Activated CD8-positive, alpha-beta T cell treated with anti-CD3 and anti-CD28 coated beads, Interleukin-2, amount 10 ng/mL, durations not matched to agents 7 days and 5 days (primary cell): Measurements from ENCODE around the gene IL10. TPM values are rescaled to one million over a fixed set of nuclear protein-coding genes. Genes with fewer than 3 reads are reported as not detected.
A peak's percentile ranks its signal among the peaks of the same experiment; 100 is the strongest.

Source experiments
- ATAC-seq: fragments of 150-1000 bp; cut with Tn5 transposase; one replicate; pipeline ENCODE4 v1.10.0; 2021; ENCODE audit warnings: moderate library complexity
- CTCF ChIA-PET: fragments of 350-600 bp; sonication (Branson Sonifier 250); formaldehyde crosslinking; loops from one replicate; lab custom pipeline; 2021; ENCODE audit warnings: antibody characterized with exemption; lab: Charles Lee
- POLR2A ChIA-PET: fragments of 350-600 bp; sonication (Branson Sonifier 250); formaldehyde crosslinking; loops from one replicate; lab custom pipeline; 2021; ENCODE audit warnings: antibody characterized with exemption; lab: Charles Lee
- DNase-seq: peaks from one replicate; pipeline ENCODE4 v3.0.0-alpha.2; 2020
- H3K27ac Mint-ChIP-seq: one replicate; pipeline ENCODE4 v1.8.0; 2021; ENCODE audit warnings: mild to moderate bottlenecking, mixed read lengths
- H3K27me3 Mint-ChIP-seq: one replicate; pipeline ENCODE4 v1.8.0; 2021; ENCODE audit warnings: low read depth, mixed read lengths
- H3K36me3 Mint-ChIP-seq: one replicate; pipeline ENCODE4 v1.8.0; 2021; ENCODE audit warnings: low read depth, mixed read lengths
- H3K4me1 Mint-ChIP-seq: one replicate; pipeline ENCODE4 v1.8.0; 2021; ENCODE audit warnings: low read depth, mixed read lengths
- H3K4me3 Mint-ChIP-seq: one replicate; pipeline ENCODE4 v1.8.0; 2021; ENCODE audit warnings: mild to moderate bottlenecking, mixed read lengths
- H3K9me3 Mint-ChIP-seq: one replicate; pipeline ENCODE4 v1.8.0; 2022; ENCODE audit warnings: mixed read lengths; ENCODE audit not compliant: insufficient read depth
- total RNA-seq, 2 experiments: library from RNA; stranded (reverse); gene quantifications; one replicate each; pipeline ENCODE4 v1.2.3, GENCODE V29; 2021

IL10 gene
- total RNA-seq, 2 experiments from 2014 or later: 0.32 TPM; not detected in 1

DNA sequence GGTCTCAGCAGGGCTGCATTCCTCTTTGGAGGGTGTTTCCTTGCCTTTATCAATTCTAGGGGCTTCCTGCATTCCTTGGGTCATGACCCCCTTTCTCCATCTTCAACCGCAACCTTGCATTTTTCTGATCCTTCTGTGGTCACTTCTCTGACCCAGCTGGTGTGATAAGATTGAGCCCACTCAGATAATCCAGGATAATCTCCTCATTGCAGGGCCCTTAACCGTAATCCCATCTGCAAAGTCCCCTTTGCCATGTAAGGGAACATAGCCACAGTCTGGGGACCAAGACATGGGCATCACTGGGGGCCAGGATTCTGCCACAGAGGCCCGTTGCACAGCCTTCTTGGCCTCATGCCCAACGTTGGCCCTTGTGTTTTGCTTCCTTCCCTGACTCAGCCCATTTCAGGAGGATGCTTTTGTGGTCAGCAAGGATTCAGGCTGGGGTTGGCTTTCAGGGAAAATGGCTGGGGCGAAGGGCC, 36.7 kb downstream of the IL10 start:
- DNase-seq (no peak), ATAC-seq (no peak)
- CTCF ChIA-PET: interaction anchor here (0.8 to 18.6 kb wide), 33 partner anchors 12 to 341 kb away, joined by 3 to 724 read pairs (median 10); partner anchors contain the start of genes DYRK3, FCMR, IL10 and IL19
- Mint-ChIP-seq H3K4me3 (no peak overlapping the region), H3K9me3 (no peaks in the 10 kb centered on the region), H3K27ac (no peak overlapping the region), H3K4me1 (peaks cover 70% of the 10 kb centered on the region), H3K27me3 (no peaks in the 10 kb centered on the region), H3K36me3 (peaks cover 40% of the 10 kb centered on the region)
- POLR2A ChIA-PET: interaction anchor here (0.6 to 2.0 kb wide), 6 partner anchors 17 to 176 kb away, joined by 3 to 11 read pairs (median 4); no protein-coding TSS in a partner anchor

GRCh38 chr1:206734499-206735142, 37.7 kb downstream of the IL10 start:
- H3K9me3 Mint-ChIP-seq: no peaks in the 10 kb centered on the region
- POLR2A ChIA-PET: interaction anchor here (1.0 to 2.0 kb wide), 5 partner anchors 16 to 177 kb away, joined by 3 to 7 read pairs (median 4); no protein-coding TSS in a partner anchor
- ATAC-seq: peak; percentile 28
- no peak overlapping the region for H3K4me3 Mint-ChIP-seq
- no peaks in the 10 kb centered on the region for H3K27me3 Mint-ChIP-seq
- DNase-seq: peak; percentile 74
- CTCF ChIA-PET: interaction anchor here (0.7 to 18.6 kb wide), 62 partner anchors 9 to 342 kb away, joined by 3 to 724 read pairs (median 6); partner anchors contain the start of genes DYRK3, FCMR, IL10 and IL19
- peaks cover 50% of the 10 kb centered on the region for H3K36me3 Mint-ChIP-seq
- H3K4me1 Mint-ChIP-seq: peaks cover 70% of the 10 kb centered on the region
- peak overlapping the region; percentile 44 for H3K27ac Mint-ChIP-seq

GRCh38 chr1:206732992-206733391, 39.3 kb downstream of the IL10 start:
- ATAC-seq (no peak), DNase-seq (no peak)
- Mint-ChIP-seq H3K36me3 (peaks cover 57% of the 10 kb centered on the region), H3K9me3 (no peaks in the 10 kb centered on the region), H3K27ac (peak overlapping the region; percentile 45), H3K4me1 (peaks cover 70% of the 10 kb centered on the region), H3K27me3 (no peaks in the 10 kb centered on the region), H3K4me3 (no peak overlapping the region)
- CTCF ChIA-PET: interaction anchor here (1.0 to 18.6 kb wide), 10 partner anchors 10 to 249 kb away, joined by 3 to 724 read pairs (median 24); partner anchors contain the start of genes IL10 and IL19
- POLR2A ChIA-PET: no interaction called here

DNA sequence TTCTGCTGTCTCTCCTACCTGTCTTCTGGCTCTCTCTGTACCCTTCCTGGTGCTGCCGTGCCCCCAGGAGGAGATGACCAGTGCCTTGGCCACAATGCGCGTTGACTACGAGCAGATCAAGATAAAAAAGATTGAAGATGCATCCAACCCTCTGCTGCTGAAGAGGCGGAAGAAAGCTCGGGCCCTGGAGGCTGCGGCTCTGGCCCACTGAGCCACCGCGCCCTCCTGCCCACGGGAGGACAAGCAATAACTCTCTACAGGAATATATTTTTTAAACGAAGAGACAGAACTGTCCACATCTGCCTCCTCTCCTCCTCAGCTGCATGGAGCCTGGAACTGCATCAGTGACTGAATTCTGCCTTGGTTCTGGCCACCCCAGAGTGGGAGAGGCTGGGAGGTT, 39.8 kb downstream of the IL10 start:
- H3K27ac Mint-ChIP-seq: no peak overlapping the region
- H3K36me3 Mint-ChIP-seq: peaks cover 54% of the 10 kb centered on the region
- no peak for ATAC-seq
- ChIA-PET POLR2A (no interaction called here), CTCF (interaction anchor here (1.7 to 18.6 kb wide), 7 partner anchors 9 to 250 kb away, joined by 5 to 724 read pairs (median 95); partner anchors contain the start of genes IL10 and IL19)
- no peak overlapping the region for H3K4me3 Mint-ChIP-seq
- no peaks in the 10 kb centered on the region for H3K9me3 Mint-ChIP-seq
- peaks cover 65% of the 10 kb centered on the region for H3K4me1 Mint-ChIP-seq
- no peak for DNase-seq
- no peaks in the 10 kb centered on the region for H3K27me3 Mint-ChIP-seq

DNA sequence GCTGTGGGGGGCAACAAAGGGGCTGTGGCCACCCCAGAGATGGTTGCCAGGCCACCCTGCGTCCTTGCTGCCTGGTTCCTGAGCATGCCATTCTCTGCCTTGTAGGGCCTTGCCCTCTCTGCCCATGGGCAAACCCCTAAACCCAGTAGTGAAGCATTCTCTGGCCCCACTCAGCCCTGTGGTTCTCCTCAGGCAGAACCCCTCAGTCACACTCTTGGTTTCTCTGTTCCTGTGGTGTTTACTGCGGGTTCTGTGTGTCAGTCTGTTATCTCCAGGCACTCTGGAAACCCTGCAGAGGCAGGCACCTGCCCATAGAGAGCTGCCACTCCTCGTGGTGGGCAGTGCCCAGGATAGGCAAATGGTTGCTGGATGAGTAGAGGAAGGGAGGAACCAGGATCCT, 42.8 kb downstream of the IL10 start:
- no peaks in the 10 kb centered on the region for H3K9me3 Mint-ChIP-seq
- DNase-seq: no peak
- no peaks in the 10 kb centered on the region for H3K27me3 Mint-ChIP-seq
- CTCF ChIA-PET: interaction anchor here (0.9 to 18.6 kb wide), 7 partner anchors 19 to 183 kb away, joined by 3 to 724 read pairs (median 4); no protein-coding TSS in a partner anchor
- peak overlapping the region; percentile 60 for H3K27ac Mint-ChIP-seq
- H3K4me1 Mint-ChIP-seq: peaks cover 64% of the 10 kb centered on the region
- POLR2A ChIA-PET: interaction anchor here (1.1 to 1.2 kb wide), 2 partner anchors 13 to 79 kb away, joined by 3 to 4 read pairs; no protein-coding TSS in a partner anchor
- ATAC-seq: no peak
- H3K4me3 Mint-ChIP-seq: no peak overlapping the region
- H3K36me3 Mint-ChIP-seq: peaks cover 44% of the 10 kb centered on the region

- Mint-ChIP-seq H3K4me1 (peaks cover 64% of the 10 kb centered on the region), H3K9me3 (no peaks in the 10 kb centered on the region), H3K4me3 (no peak overlapping the region), H3K27me3 (no peaks in the 10 kb centered on the region), H3K27ac (no peak overlapping the region), H3K36me3 (peaks cover 40% of the 10 kb centered on the region)
- DNase-seq (no peak), ATAC-seq (no peak)
- ChIA-PET CTCF (interaction anchor here (1.5 to 18.6 kb wide), 5 partner anchors 27 to 252 kb away, joined by 3 to 724 read pairs (median 53); no protein-coding TSS in a partner anchor), POLR2A (no interaction called here)
Observed at GRCh38 chr1:206729050-206729449, 43.2 kb downstream of the IL10 start.

DNA sequence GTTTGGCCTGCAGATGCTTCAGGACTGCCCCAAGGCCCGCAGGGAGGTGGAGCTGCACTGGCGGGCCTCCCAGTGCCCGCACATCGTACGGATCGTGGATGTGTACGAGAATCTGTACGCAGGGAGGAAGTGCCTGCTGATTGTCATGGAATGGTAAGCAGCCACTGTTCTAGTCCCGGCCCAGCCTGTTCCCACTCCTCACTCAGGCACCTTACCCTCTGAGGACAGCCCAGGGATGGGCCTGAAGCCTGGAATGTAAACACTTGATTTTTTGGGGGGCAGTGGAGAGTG, 43.7 kb downstream of the IL10 start:
- ChIA-PET CTCF (interaction anchor here (1.5 to 18.6 kb wide), 6 partner anchors 27 to 253 kb away, joined by 3 to 724 read pairs (median 38); no protein-coding TSS in a partner anchor), POLR2A (no interaction called here)
- Mint-ChIP-seq H3K9me3 (no peaks in the 10 kb centered on the region), H3K4me3 (no peak overlapping the region), H3K27ac (no peak overlapping the region), H3K4me1 (peaks cover 68% of the 10 kb centered on the region), H3K27me3 (no peaks in the 10 kb centered on the region), H3K36me3 (peaks cover 40% of the 10 kb centered on the region)
- DNase-seq (no peak), ATAC-seq (no peak)

GRCh38 chr1:206727981-206728696, 44.2 kb downstream of the IL10 start:
- ATAC-seq: no peak
- Mint-ChIP-seq H3K9me3 (no peaks in the 10 kb centered on the region), H3K36me3 (peaks cover 39% of the 10 kb centered on the region), H3K27me3 (no peaks in the 10 kb centered on the region), H3K27ac (no peak overlapping the region), H3K4me3 (no peak overlapping the region), H3K4me1 (peaks cover 68% of the 10 kb centered on the region)
- CTCF ChIA-PET: interaction anchor here (0.6 to 18.6 kb wide), 10 partner anchors 11 to 253 kb away, joined by 3 to 724 read pairs (median 24); no protein-coding TSS in a partner anchor
- POLR2A ChIA-PET: no interaction called here
- no peak for DNase-seq

DNA sequence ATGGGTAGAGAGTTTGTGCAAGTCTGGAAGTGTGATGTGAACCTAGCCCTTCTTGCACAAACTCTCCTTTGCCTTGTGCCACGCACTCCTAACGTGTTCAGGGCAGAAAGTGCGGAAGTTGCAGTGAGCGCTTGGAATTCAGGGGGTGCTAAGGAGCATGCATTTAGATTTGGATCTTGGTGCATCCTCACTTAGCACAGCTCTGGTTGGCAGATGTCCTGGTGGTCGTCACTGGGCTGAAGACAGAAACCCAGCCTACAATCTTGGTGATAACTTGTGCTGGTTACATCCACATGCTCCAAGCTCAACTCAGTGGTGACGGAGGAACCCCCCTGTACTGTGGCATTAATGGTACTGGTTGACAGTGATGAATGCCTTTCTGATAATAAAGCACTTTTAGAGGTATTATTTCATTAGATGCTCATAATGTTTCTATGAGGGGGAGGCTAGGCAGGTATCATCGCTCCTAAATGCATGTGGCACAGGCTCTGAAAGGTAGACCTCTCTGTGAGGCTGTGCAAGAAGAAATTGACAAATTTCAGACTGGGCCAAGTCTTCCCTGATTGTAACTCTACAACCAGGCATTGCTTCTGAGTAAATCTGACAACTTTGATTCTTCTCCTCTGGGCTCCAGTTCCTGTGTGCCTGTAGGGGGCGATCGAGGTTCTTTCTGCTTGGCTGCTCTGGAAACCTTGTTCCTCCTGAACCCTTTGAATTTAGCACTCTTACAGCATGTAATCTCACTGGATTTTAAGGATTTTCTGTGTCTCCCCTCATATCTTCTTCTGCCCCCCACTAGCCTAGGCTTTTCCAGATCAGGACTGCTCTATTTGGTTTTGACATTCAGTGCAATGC, 47.0 kb downstream of the IL10 start:
- POLR2A ChIA-PET: interaction anchor here (0.6 kb wide), 2 partner anchors 222 to 329 kb away, joined by 3 read pairs; no protein-coding TSS in a partner anchor
- H3K4me3 Mint-ChIP-seq: no peak overlapping the region
- H3K27me3 Mint-ChIP-seq: no peaks in the 10 kb centered on the region
- CTCF ChIA-PET: interaction anchor here (0.7 to 18.6 kb wide), 59 partner anchors 9 to 280 kb away, joined by 3 to 724 read pairs (median 7); partner anchors contain the start of genes DYRK3, FCMR, IL10 and IL19
- no peaks in the 10 kb centered on the region for H3K9me3 Mint-ChIP-seq
- no peak overlapping the region for H3K27ac Mint-ChIP-seq
- H3K4me1 Mint-ChIP-seq: peaks cover 60% of the 10 kb centered on the region
- DNase-seq (peak; percentile 81), ATAC-seq (peak; percentile 66)
- peaks cover 19% of the 10 kb centered on the region for H3K36me3 Mint-ChIP-seq

- ATAC-seq (no peak), DNase-seq (no peak)
- Mint-ChIP-seq H3K4me3 (no peak overlapping the region), H3K36me3 (peaks cover 5% of the 10 kb centered on the region), H3K27ac (no peak overlapping the region), H3K4me1 (peaks cover 53% of the 10 kb centered on the region), H3K27me3 (no peaks in the 10 kb centered on the region), H3K9me3 (no peaks in the 10 kb centered on the region)
- ChIA-PET POLR2A (no interaction called here), CTCF (interaction anchor here (0.7 to 18.6 kb wide), 18 partner anchors 7 to 257 kb away, joined by 3 to 724 read pairs (median 20); partner anchors contain the start of gene FCMR)
Observed at GRCh38 chr1:206723805-206724472, 48.4 kb downstream of the IL10 start.
